Lower lobe of right lung (tissue), 2 donors: ENCODE data around the gene PSMD6. TPM values are rescaled to one million over a fixed set of nuclear protein-coding genes. Genes with fewer than 3 reads are reported as not detected.

Experiments
- ATAC-seq, 2 donors: fragments of 200-7000 bp; cut with Tn5 transposase; one replicate each; pipeline ENCODE4 v1.9.1; 2020 to 2022; ENCODE audit warnings: mild to moderate bottlenecking in 2 of 2, moderate library complexity in 2 of 2
- DNase-seq: peaks from one replicate; pipeline ENCODE4 v3.0.0-alpha.2; 2020
- H3K27ac ChIP-seq: fragments of 200-600 bp; one replicate; pipeline ENCODE4 v1.8.0; 2022
- H3K27me3 ChIP-seq: fragments of 200-600 bp; one replicate; pipeline ENCODE4 v1.8.0; 2022; ENCODE audit warnings: low read depth
- H3K36me3 ChIP-seq: fragments of 200-600 bp; one replicate; pipeline ENCODE4 v1.8.0; 2022; ENCODE audit warnings: mild to moderate bottlenecking
- H3K4me1 ChIP-seq: fragments of 200-600 bp; one replicate; pipeline ENCODE4 v1.8.0; 2022
- H3K4me3 ChIP-seq: fragments of 200-600 bp; one replicate; pipeline ENCODE4 v1.8.0; 2022; ENCODE audit warnings: mild to moderate bottlenecking
- H3K9me3 ChIP-seq: fragments of 200-600 bp; one replicate; pipeline ENCODE4 v1.8.0; 2022
- intact Hi-C: fragments of 100-400 bp; cut with DNase I; formaldehyde crosslinking; loops from one replicate; pipeline ENCODE4 v1.11.0; 2022
- total RNA-seq: library from RNA; stranded (reverse); fragmentation: NEBNext Ultra II Directional; extraction: Animal tissue kit (Norgen Biotek cat#: 25700); gene quantifications from one replicate; pipeline ENCODE4 v1.2.1, GENCODE V29; 2021
- TF ChIP-seq, protein P1 (sequence below): fragments of 200-600 bp; IDR thresholded peaks from one replicate; pipeline ENCODE4 v1.8.0; 2022; ENCODE audit warnings: antibody characterized with exemption, mild to moderate bottlenecking
- donor health status: DM: no; HTN: yes; CAD: no; lungs with severe emphysema.

Gene PSMD6
- total RNA-seq, 1 donor from 2014 or later = 51.1 TPM

DNA sequence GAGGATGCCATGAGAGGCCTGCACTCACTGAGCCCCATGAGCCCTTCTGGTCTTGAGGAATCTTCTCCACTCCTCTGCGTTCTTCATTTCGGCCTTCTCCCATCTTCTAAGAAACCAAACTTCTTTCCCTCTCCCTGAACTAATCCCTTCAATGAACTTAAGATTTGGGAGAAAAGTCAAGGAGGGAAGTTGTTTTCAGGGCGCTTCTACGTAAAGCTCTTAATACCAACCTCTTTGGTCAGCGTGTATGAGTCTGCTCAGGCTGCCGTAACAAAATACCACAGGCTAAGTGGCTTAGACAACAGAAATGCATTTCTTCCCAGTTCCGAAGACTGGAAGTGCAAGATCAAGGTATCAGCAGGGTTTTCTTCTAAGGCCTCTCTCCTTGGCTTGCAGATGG is 13.8 kb upstream of the PSMD6 start:
- intact Hi-C loops = loop anchor here (10.0 kb wide), 1 partner anchor 448 kb away; no protein-coding TSS in a partner anchor
- Histone ChIP-seq H3K27ac (no peak overlapping the region), H3K27me3 (no peaks in the 10 kb centered on the region), H3K4me3 (no peak overlapping the region), H3K9me3 (no peaks in the 10 kb centered on the region), H3K36me3 (no peaks in the 10 kb centered on the region), H3K4me1 (no peaks in the 10 kb centered on the region)
- ATAC-seq = no peak
- TF ChIP-seq, protein P1, sequence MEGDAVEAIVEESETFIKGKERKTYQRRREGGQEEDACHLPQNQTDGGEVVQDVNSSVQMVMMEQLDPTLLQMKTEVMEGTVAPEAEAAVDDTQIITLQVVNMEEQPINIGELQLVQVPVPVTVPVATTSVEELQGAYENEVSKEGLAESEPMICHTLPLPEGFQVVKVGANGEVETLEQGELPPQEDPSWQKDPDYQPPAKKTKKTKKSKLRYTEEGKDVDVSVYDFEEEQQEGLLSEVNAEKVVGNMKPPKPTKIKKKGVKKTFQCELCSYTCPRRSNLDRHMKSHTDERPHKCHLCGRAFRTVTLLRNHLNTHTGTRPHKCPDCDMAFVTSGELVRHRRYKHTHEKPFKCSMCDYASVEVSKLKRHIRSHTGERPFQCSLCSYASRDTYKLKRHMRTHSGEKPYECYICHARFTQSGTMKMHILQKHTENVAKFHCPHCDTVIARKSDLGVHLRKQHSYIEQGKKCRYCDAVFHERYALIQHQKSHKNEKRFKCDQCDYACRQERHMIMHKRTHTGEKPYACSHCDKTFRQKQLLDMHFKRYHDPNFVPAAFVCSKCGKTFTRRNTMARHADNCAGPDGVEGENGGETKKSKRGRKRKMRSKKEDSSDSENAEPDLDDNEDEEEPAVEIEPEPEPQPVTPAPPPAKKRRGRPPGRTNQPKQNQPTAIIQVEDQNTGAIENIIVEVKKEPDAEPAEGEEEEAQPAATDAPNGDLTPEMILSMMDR = no peak
- DNase-seq = no peak

DNA sequence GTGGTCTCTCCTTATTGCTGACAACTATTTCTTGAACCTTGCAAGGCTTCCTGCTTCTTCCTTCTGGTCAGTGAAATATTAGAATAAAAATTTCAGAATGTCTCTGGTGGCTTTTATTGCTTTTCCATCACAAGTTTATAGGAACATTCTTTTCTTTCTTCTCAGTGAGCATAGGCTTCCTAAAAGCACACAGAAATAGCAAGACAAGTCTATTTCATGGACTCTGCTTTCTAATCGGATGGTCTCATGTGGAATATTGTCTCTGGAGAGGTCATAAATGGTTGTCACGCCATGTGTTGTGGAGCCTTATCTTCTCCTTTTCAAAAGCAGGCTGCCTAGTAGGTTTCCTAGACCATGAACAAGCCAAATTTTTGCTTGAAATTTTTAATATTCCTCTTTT is 9.8 kb upstream of the PSMD6 start:
- TF ChIP-seq, protein P1 = no peak
- H3K4me1 ChIP-seq = no peaks in the 10 kb centered on the region
- H3K9me3 ChIP-seq = no peaks in the 10 kb centered on the region
- ATAC-seq = no peak
- H3K27me3 ChIP-seq = no peaks in the 10 kb centered on the region
- H3K4me3 ChIP-seq = no peak overlapping the region
- intact Hi-C loops = loop anchor here (5.0 to 10.0 kb wide), 2 partner anchors 364 to 452 kb away; no protein-coding TSS in a partner anchor
- H3K27ac ChIP-seq = no peak overlapping the region
- H3K36me3 ChIP-seq = no peaks in the 10 kb centered on the region
- DNase-seq = no peak

DNA sequence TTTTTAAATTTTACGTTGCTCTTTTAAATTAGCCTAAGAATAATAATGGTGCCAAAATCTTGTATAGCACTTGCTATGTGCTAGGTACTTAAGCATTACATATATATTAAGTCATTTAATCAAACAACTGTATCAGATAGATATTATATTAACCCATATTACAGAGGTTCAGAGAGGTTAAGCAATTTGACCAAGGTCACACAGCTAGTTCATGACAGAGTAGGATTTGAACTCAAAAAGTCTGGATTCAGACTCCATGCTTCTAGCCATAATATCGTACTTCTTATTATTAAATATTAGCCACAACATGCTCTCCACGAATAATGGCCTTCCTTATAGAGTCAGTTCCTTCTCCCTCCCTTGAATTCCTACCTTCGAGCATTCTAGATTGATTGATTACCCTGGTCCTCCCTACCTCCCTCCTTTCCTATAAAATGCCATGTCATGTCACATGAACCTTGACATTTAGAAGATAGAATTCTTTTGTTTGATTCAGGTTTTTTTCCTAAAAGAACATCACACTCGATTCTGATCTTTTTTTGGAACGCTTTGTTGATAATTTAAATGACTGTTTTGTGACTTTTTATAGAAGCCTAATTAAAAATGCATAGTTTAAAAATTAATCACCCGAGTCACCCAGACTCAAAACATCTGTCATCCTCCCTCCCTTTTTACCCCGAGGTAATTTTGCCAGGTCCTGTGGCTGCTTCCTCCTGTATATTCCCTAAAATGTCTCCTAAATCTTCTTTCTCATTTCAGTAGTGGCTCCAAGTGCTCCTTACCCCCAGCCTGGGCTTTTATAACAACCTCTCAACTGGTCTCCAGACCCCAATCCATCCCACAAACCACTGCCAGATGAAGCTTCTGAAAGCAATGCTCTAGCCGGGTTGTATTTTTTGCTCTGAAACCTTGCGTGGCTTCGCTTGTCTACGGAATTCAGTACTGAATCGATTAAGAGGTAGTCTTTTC is 8.5 kb upstream of the PSMD6 start:
- no peaks in the 10 kb centered on the region for H3K27me3 ChIP-seq
- no peak for DNase-seq
- H3K27ac ChIP-seq = no peak overlapping the region
- intact Hi-C loops = loop anchor here (5.0 to 10.0 kb wide), 2 partner anchors 365 to 453 kb away; no protein-coding TSS in a partner anchor
- TF ChIP-seq, protein P1 = no peak
- H3K9me3 ChIP-seq = no peaks in the 10 kb centered on the region
- no peak for ATAC-seq
- no peak overlapping the region for H3K4me3 ChIP-seq
- no peaks in the 10 kb centered on the region for H3K36me3 ChIP-seq
- no peaks in the 10 kb centered on the region for H3K4me1 ChIP-seq

DNA sequence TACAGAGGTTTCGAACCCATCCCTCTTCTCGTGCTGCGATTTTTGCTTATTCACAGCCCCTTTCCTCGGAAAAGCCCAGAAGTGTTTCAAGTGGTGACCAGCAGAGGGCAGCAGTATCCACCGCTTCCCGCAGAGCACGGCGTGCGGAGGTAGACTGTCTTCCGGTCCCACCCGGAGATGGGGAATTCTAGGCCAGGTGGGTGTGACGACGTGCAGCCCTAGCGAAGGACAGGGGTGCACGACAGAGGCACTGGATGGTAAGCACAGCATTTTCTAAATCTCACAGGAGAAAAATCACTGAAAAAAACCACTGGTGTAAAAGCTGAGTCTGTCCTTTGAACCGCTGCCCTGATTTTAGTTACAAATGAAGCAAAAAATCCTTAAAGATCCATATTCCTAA is 7.4 kb upstream of the PSMD6 start:
- ATAC-seq (peak; percentile 93 to 95), DNase-seq (peak; percentile 76)
- Histone ChIP-seq H3K36me3 (no peaks in the 10 kb centered on the region), H3K4me1 (no peaks in the 10 kb centered on the region), H3K27me3 (no peaks in the 10 kb centered on the region), H3K9me3 (no peaks in the 10 kb centered on the region), H3K4me3 (peak overlapping the region; percentile 37), H3K27ac (no peak overlapping the region)
- intact Hi-C loops = loop anchor here (5.0 to 10.0 kb wide), 2 partner anchors 367 to 454 kb away; no protein-coding TSS in a partner anchor
- TF ChIP-seq, protein P1 = peak; percentile 78

DNA sequence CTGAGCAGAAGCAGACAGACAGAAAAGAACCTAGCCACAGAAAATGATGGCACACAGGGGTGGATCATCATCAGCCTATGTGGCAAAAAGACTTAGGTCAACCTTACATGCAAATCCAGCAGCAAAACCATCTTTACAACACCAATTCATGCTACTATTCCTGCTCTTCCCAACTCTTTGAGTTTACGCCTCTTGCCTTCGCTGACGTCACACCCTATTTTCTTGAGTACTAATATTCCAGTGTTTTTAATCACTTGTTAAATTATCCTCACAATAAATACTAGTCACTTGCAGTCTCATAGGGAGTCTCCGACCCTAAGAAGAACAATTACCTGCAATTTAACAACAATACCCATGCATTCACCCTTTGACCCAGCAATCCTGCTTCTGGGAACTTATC is 6.0 kb upstream of the PSMD6 start:
- H3K4me3 ChIP-seq = no peak overlapping the region
- H3K4me1 ChIP-seq = no peaks in the 10 kb centered on the region
- no peak overlapping the region for H3K27ac ChIP-seq
- ATAC-seq (no peak), DNase-seq (no peak)
- no peaks in the 10 kb centered on the region for H3K36me3 ChIP-seq
- TF ChIP-seq, protein P1 = no peak
- no peaks in the 10 kb centered on the region for H3K9me3 ChIP-seq
- H3K27me3 ChIP-seq = no peaks in the 10 kb centered on the region
- intact Hi-C loops = no loop called here
